NCI-H1417 (cell line): ENCODE data around the gene MESP1.

Experiments used
- DNase-seq, 3 experiments: peaks; one replicate each; lab custom pipeline; 2025; lab: John Stamatoyannopoulos, UW

MESP1 gene

GRCh38 chr15:89724621-89725020, 26.4 kb downstream of the MESP1 start:
- DNase-seq, result no peak

- DNase-seq, result no peak
Observed at GRCh38 chr15:89723031-89723430, 28.0 kb downstream of the MESP1 start.

- DNase-seq, result no peak
Observed at GRCh38 chr15:89714775-89715174, 36.3 kb downstream of the MESP1 start.

- DNase-seq, result peak in 2 of 3 experiments; percentile 30 to 83
Observed at GRCh38 chr15:89707577-89707976, 43.5 kb downstream of the MESP1 start.

GRCh38 chr15:89704411-89704810, 46.6 kb downstream of the MESP1 start:
- DNase-seq, result no peak
